Activated CD4-positive, alpha-beta T cell treated with anti-CD3 and anti-CD28 coated beads, Interleukin-2, Interleukin-6, amounts not matched to agents 100 ng/mL and 50 ng/mL, durations not matched to agents 16 hours and 8 hours (primary cell): ENCODE measurements around the gene SPEM3.
"Not testable (repeated sequence)": the region's sequence is repeated elsewhere in the genome, so short reads cannot be mapped to it uniquely, and the experiment has no call there.

Experiments used
- DNase-seq: peaks from one replicate; pipeline ENCODE4 v3.0.0-alpha.2; 2020

SPEM3 gene

DNA sequence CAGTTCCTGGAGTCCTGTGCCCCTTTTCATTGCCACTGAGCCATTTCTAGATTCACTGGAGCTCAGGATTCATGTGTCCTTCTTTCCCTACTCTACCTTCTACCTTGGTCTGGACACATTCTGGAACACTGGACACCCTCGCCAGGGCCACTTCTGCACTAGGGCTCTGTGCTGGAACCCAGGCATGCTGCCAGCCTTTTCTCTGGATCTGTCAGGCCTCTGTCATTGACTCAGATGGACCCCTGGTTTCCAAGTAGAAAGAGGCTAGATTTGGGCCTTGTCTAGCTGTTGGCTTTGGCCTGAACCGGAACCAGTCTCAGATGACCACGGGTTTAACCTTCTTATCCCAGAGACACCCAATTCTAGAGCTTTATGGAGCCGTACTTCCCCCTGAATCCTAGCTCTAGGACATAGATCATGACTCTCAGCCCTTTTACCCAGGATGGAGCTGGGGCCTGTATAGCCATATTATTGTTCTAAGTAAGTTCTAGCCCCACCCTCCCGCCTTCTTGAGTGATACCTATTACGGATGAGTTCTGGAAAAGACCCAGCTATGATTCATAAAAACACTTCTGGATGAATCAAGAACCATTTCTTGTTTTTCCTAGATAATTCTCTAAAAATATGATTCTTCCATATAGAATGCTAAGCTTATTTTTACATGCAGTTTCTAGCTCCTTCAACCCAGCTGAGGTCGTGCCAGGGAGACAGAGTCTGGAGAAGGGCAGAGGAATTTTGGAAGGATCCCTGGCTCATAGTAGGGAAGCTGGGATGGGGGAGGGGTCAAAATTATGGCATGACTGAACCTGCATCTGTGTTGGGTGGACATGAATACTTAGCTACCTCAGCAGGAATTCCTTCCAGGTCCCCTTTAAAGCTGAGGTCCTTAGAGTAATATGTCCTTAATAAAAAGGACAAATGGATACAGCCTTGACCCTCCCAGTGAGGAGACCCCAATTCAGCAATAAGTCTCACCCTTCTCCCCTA is 15.1 kb downstream of the SPEM3 start:
- no peak for DNase-seq

DNA sequence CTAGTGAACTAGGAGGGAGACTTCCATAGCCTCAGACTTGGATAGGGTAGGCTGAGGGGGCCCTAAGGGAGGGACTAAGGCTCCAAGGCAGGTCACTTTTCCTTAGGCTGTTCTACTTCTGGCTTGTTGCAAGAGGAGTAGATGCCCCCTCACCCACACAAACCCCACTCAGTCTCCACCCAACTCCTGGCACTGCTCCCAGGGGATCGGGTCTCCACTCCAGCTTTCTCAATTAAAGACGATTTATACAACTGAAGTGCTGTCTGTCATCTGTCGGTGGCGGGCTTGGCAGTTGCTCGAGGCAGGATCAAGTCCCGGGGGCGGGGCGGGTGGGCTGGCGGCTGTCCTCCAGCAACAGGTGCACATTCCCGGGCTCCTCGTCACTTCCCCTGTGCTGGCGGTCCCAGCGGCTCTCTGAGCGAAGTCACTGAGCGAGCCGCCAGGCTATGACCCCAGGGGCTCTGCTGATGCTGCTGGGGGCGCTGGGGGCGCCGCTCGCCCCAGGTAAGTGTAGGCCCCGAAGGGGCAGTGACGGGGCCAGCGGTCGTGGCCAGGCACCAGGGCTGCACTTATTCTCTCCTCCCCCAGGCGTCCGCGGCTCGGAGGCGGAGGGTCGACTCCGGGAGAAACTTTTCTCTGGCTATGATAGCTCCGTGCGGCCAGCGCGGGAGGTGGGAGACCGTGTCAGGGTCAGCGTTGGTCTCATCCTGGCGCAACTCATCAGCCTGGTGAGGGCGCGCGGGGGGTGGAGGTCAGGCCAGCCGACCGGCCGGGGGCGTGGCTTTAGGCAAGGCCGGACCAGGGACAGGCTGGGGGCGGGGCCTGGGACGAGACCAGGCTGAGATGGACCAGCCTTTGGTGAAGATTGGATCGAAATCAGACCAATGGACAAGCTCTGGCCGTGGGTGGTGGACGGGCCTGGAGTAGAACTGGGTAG is 16.3 kb downstream of the SPEM3 start, which contains the start of gene CHRNB1:
CHRNB1 (plus strand) TSS at position 380 of the 937 bp plus-strand sequence; CDS start at position 447, 67 bp downstream.
- DNase-seq: no peak

DNA sequence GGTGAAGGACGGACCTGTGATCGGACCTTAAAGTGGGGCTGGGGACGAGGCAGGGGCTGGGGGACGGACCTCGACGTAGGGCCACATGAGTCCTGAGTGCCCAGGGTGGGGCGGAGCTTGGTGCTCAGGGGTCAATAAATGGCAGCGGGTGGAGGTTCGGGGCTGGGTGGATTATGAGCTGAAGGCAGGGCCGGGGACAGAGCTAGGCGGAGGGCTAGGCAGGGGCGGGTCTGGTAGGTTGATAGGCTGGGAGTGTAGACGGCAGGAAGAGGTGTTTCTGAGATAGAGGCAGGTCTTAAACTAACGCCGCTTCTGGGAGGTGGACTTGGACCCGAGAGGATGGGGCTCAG is 16.9 kb downstream of the SPEM3 start:
- DNase-seq: no peak

DNA sequence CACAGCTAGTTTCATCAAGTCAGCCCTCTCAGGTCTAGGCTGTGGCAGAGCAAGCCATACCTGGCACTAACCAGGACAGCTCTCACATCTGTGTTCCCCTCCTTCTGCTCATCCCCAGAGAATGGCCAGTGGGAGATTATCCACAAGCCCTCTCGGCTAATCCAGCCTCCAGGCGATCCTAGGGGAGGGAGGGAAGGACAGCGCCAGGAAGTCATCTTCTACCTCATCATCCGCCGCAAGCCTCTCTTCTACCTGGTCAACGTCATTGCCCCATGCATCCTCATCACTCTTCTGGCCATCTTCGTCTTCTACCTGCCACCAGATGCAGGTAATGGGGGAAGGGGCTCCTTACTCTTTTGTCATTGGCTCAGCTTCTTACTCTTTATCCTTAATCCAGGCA is 19.8 kb downstream of the SPEM3 start:
- DNase-seq: no peak

DNA sequence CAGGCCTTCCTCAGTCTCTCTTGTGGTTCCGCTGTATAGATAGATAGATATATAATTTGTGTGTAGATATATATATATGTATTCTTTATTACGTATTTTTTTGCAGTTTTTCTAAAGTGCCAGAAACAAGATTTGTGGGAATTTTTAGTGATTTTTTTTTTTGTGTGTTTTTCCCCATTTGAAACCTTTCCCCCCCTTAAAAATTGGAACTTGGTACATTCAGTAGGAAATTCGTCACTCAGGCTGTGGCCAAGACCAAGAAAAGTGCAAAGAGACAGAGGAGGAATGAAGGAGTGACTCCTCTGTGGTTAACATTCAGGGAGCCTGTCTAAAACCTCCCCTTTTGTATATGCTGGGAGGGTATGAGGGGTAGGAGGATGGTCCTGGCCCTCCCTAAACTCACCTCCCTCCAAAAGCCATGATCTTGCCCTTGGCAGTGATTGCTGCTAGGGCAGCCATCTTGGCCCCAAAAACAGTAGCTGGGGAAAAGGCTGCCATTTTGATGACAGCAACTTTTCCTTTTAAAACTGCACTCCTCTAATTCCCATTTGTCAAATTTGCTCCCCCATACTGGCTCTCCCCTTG is 31.4 kb downstream of the SPEM3 start:
- no peak for DNase-seq

DNA sequence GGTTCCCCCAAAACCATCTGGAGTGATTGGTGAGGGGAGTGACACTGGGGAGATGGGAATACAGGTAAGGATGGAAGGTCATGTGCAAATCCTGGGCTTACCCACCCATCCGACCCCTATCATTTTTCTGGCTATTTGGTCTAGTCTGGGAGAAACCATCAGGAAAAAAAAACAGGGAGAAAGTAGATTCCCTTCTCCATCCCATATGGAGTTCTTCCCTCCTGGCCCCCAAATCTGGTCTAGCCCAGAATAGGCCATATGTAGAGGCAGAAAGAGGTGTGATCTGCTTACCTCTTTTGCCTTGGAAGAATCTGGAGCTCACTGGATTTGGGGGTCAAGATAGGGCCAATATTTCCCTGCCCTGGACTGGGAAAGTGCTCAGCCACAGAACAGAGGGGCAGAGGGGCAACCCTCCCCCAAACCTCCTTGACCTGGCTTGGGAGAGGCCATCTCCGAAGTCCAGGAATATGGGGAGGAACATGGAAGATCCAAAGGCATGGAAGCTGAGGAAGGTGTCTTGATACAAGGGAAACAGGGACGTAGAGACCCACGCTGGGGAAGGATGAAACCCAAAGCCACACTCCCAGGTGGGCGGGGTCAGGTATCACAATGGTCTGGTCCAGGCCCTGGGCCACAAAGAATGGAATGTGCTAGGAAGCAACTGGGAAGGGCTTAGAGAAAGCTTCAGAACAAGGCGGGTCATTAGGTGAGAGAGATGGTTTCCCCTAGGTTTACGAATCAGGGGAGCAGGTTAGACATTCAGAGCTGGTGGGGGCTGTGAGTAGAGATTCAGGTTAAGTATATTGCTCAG is 32.4 kb downstream of the SPEM3 start:
- DNase-seq: no peak

DNA sequence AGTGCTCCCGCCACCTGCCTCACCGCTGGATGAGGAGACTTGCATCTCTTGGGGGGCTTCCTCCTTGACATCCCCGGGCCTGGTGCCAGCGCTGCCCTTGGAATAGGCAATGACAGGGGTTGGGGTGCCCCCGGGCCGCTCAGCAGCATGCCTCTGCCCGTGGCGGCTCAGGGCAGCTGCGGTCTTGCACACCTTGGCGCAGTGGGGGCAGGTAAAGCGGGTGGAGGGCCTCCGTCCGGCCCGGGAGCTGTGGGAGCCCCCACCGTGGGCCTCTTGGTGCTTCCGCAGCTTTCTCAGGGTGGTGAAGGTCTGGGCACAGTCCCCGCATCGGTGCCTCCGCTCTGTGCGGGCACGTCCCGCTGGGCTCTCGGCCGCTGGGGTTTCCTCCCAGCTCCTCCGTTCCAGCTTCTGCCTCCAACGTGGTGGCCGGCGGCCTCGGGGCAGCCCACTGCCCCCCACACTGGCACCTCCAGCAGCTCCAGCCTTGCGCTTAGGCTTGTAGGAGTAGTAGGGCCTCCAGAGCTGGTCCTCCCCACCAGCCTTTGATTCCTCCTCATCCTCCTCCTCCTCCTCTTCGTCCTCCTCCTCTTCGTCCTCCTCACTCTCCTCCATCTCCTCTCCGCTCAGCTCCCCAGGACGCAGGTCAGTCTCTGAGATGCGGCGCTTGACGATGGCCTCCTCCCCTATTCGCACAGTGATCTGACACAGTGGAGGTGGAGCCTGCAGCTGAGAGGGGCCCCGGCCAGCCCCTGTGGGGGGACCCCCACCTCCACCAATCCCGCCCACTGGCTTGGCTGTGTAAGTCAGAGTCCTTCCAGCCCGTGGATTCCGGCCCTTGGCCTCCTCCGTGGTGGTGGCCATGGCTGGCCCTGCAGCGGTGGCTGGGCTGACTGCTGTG is 34.1 kb downstream of the SPEM3 start:
- no peak for DNase-seq

DNA sequence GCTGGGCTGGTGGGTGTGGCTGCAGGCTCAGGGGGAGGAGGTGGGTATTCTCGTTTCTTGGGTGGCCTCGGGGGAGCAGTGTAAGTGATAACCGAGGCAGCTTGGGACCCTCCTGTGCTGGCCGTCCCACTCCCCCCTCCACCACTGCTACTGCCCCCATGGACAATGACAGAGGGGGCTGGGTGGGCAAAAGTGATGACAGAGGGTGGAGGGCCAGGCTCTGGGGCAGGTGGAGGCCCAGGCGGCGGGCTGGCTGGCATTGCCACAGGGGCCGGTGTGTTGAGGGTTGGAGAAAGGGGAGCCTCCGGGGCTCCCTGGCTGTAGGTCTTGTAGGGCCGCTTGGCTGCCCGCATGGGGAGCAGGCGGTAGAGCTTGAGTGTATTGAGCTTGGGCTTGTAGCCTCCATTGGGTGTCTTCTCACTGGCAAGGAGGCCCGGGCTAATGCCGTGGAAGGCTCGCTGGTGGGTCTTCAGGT is 34.8 kb downstream of the SPEM3 start:
- DNase-seq: no peak

DNA sequence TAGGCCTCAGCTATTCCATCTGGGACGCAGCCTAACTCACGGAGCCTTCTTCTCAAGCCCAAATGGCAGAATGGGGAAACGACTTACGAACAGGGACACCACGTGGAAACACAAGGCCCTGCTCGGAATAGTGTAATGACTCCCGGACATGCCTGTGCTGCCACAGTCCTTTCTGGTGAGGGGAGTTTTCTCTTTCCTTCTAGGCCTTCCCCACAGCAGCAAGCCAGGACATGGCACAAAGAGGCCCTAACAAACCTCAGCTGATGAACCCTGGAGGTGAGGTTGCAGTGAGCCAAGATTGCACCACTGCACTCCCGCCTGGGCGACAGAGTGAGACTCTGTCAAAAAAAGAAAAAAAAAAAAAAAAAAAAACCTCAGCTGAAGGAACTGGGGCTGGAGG is 35.4 kb downstream of the SPEM3 start:
- DNase-seq: no peak

DNA sequence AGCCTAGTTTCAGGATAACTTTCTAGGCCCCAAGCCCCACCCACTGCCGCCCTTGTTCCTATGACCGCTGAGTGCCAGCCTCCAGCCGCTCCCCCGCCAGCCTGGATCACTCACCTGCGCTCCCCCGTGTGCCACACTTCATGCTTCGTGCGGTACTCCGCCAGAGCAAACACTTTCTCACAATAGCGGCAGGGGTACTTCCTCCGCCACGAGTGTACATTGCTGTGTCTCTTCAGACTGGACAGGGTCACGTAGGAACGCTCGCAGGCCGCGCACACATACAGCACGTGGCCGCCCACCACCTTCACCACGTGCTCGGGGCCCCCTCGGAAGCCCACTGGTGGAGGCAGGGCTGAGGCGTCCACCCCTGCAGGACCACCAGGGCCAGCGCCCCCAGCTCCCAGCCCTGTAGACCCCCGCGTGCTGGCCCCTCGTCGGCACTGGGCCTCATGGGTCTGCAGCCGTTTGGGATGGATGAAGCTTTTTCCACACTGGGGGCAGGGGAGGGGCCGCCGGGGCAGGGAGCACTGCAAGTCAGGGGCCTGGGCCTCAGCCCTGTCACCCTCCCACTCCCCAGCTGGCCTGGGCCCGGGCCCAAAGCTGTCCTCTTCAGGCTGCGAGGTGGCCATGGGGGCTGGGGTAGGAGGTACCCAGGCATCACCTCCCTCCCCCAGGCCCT is 37.1 kb downstream of the SPEM3 start:
- no peak for DNase-seq

DNA sequence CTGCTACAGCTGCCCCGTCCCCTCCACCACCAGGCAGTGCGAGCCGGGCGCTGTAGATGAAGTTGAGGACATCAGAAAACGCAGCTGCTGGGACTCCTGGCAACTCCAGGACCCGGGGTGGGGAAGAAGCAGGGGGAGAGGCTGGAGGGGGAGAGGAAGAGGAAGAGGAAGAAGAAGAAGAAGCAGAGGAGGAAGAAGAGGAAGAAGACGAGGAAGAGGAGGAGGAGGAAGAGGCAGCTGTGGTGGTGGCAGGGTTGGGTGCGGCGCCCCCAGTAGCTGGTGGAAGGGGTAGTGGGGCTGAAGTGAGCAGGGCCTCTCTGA is 37.6 kb downstream of the SPEM3 start:
- no peak for DNase-seq

DNA sequence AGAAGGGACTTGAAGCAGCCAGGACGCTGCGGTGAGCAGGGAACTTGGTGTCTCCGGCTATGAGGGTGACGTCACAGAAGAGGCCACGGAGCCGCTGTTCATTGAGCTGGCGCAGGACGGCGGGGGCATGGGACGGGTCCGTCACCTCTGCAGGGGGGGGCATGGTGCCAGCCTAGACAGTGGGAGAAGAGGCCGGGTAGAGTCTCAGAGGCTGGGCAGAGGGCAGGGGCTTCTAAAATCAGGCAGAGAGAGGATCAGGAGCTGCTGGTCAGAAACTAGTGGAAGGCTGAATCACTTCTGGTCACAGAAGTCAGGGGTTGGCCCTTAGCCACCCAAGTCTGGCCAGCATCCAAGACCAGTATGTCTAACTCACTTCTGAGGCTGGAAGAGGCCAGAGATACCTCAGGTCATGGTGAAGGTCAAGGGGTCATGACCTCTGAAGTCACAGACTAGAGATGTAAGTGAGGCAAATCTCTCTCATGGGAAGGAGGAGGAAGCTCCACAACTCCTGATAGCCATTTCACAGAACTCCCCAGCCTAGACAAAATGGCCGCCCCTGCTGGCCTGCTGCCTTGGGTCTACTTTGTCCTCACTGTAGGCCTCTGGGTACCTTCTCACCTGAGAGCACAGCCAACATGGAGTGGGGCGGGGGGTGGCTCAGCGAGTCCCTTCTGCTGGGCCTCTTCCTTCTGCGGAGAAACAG is 38.1 kb downstream of the SPEM3 start:
- no peak for DNase-seq

DNA sequence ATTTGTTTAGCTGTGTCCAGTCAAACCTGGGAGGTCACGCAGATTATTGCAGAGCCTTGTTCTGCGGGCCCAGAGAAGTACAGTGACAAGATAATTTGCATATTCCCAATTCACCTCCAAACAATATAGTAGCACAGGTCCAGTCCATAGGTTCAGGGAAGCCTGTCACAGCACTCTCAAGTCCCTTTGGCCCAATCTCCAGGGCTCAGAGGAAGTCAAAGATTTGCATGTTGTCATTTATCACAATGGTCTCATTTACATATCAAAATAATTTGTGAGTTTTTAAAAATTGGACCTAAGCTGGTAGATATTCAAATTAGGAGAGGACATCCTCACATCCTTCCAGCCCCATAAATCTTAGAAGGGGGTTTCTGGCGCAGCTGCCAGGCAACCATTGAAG is 38.8 kb downstream of the SPEM3 start:
- DNase-seq: no peak

DNA sequence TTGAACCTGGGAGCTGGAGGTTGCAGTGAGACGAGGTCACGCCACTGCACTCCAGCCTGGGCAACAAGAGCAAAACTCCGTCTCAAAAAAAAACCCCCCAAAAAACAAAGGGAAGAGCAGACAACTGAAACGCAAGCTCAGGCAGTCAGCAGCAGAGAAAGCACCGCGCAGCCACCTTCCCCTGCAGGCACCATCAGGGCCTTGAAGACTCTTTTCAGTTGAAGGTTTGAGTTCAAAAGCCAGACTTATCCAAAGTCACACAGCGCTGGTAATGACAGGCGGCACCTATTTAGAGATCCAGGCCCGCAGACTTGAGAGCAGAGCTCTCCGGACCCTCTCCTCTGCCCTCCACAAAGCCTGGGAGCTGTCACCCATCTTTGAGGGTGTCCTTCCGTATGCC is 39.6 kb downstream of the SPEM3 start:
- DNase-seq: no peak

DNA sequence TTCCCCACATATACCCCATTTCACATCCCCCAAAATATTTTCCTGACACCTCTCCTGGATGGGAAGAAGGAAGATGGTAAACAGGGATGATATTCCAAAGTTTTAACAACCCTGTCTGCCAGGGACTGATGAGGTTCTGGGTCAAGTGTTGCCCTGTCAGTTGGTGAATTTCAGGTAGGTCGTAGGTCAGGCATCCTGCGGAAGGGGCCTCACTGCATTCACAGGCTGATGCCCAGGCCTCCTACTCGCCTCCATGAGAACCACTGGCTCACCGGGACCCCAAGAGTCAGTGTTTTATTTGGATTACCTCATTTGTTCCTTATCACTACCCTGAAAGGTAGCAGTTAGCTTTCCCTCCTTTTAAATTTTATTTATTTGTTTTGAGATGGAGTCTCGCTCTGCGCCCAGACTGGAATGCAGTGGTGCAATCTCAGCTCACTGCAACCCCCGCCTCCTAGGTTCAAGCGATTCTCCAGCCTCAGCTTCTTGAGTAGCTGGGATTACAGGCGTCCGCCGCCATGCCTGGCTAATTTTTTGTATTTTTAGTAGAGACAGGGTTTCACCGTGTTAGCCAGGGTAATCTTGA is 40.2 kb downstream of the SPEM3 start:
- DNase-seq: no peak

DNA sequence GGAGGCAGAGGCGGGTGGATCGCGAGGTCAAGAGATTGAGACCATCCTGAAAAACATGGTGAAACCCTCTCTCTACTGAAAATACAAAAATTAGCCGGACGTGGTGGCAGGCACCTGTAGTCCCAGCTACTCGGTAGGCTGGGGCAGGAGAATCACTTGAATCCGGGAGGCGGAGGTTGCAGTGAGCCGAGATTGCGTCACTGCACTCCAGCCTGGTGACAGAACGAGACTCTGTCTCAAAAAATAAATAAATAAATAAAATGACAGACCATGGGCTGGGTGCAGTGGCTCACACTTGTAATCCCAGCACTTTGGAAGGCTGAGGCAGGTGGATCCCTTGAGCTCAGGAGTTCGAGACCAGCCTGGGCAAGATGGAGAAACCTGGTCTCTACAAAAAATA is 41.2 kb downstream of the SPEM3 start:
- not testable (repeated sequence) for DNase-seq

DNA sequence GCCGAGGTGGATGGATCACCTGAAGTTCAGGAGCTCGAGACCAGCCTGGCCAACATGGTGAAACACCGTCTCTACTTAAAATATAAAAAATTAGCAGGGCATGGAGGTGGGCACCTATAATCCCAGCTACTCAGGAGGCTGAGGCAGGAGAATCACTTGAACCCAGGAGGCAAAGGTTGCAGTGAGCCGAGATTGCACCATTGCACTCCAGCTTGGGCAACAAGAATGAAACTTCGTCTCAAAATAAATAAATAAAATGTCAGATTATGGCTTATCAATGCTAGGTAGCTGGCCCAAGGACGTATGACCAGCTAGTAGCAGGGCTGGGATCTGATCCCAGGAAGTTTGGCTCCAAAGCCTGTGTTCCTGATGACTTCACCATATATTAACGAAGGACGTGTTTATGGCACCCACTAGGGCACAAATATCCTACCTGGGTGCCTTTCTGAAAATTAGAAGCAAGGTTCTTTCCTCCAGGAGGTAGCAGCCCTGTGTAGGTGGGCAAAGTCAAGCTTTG is 41.9 kb downstream of the SPEM3 start:
- DNase-seq: not testable (repeated sequence)

DNA sequence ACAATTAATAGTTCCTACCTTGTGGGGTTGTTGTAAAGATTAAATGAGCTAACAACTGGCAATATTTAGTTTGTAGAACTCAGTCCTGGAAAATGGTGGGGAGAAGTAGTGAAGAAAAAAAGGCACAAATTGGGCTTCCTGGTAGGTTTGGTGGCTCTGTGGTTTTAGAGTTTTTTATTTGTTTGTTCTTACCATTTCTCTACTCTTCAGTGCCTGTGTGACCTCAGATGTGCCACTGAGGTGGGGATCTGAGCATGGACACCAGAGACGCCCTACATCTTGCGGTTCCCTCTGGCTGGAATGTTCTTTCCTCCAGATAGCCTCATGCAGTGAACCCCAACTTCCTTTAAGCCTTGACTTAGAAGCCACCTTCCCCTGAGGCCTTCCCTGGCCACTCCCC is 43.1 kb downstream of the SPEM3 start:
- no peak for DNase-seq

DNA sequence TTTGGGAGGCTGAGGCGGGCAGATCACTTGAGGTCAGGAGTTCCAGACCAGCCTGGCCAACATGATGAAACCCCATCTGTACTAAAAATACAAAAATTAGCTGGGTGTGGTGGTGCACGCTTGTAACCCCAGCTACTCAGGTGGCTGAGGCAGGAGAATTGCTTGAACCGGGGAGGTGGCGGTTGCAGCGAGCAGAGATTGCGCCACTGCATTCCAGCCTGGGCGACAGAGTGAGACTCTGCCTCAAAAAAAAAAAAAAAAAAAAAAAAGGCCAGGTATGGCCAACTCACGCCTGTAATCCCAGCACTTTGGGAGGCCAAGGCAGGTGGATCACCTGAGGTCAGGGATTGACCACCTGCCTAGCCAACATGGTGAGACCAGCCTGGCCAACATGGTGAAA is 46.1 kb downstream of the SPEM3 start:
- DNase-seq: not testable (repeated sequence)
